Thoracic aorta (tissue), 2 donors: Measurements from ENCODE around the gene PTPRN2. TPM values are rescaled to one million over a fixed set of nuclear protein-coding genes. Genes with fewer than 3 reads are reported as not detected.

Source experiments
- ATAC-seq: fragments of 150-250 bp; one replicate; pipeline ENCODE4 v1.8.0; 2017; ENCODE audit warnings: low read depth; ENCODE audit not compliant: insufficient number of reproducible peaks, low FRiP score
- DNase-seq: peaks from one replicate; pipeline ENCODE4 v3.0.0-alpha.2; 2020; ENCODE audit warnings: low spot score
- H3K27ac ChIP-seq, 2 donors: fragments of 200-600 bp; sonication (generic); 1 replicate in 1 of 2; 2 replicates in 1 of 2; pipeline ENCODE4 v1.5.1; 2016; ENCODE audit warnings: mild to moderate bottlenecking in 2 of 2, moderate library complexity in 2 of 2
- H3K27me3 ChIP-seq: fragments of 200-600 bp; sonication (generic); replicated peaks from 2 replicates; pipeline ENCODE4 v1.6.0; 2016; ENCODE audit warnings: mild to moderate bottlenecking; ENCODE audit not compliant: insufficient read depth
- H3K36me3 ChIP-seq: fragments of 200-600 bp; sonication (generic); one replicate; pipeline ENCODE4 v1.5.1; 2016
- H3K4me1 ChIP-seq, 2 donors: fragments of 200-600 bp; sonication (generic); 1 replicate in 1 of 2; 2 replicates in 1 of 2; pipeline versions ENCODE4 v1.5.1 to v1.6.0; 2016; ENCODE audit warnings: low read depth in 2 of 2, mild to moderate bottlenecking in 1 of 2; ENCODE audit not compliant: control insufficient read depth in 1 of 2
- H3K4me3 ChIP-seq: fragments of 200-600 bp; sonication (generic); 2 replicates; pipeline ENCODE4 v1.5.1; 2016; ENCODE audit warnings: mild to moderate bottlenecking
- H3K9me3 ChIP-seq: fragments of 200-600 bp; sonication (generic); 2 replicates; pipeline ENCODE4 v1.5.1; 2016
- CTCF ChIP-seq: fragments of 200-600 bp; sonication (generic); IDR thresholded peaks from one replicate; pipeline ENCODE4 v1.5.1; 2019; ENCODE audit warnings: antibody characterized with exemption
- total RNA-seq, 2 donors: library from RNA; depleted of rRNA; stranded (reverse); fragments of >200 nt; gene quantifications; one replicate each; pipeline versions ENCODE4 v1.1.0 to v1.2.3, GENCODE V29; 2016

Gene PTPRN2
- total RNA-seq, 2 donors from 2014 or later = 2.2 to 3.1 TPM

- Histone ChIP-seq H3K4me1 (no peaks in the 10 kb centered on the region), H3K36me3 (no peaks in the 10 kb centered on the region), H3K9me3 (no peaks in the 10 kb centered on the region), H3K27ac (no peak overlapping the region), H3K27me3 (no peaks in the 10 kb centered on the region), H3K4me3 (no peak overlapping the region)
- no peak for ATAC-seq
- no peak for TF ChIP-seq CTCF
- DNase-seq = no peak
These were observed 743.5 kb downstream of the PTPRN2 start for GRCh38 chr7:157844141-157844540.

DNA sequence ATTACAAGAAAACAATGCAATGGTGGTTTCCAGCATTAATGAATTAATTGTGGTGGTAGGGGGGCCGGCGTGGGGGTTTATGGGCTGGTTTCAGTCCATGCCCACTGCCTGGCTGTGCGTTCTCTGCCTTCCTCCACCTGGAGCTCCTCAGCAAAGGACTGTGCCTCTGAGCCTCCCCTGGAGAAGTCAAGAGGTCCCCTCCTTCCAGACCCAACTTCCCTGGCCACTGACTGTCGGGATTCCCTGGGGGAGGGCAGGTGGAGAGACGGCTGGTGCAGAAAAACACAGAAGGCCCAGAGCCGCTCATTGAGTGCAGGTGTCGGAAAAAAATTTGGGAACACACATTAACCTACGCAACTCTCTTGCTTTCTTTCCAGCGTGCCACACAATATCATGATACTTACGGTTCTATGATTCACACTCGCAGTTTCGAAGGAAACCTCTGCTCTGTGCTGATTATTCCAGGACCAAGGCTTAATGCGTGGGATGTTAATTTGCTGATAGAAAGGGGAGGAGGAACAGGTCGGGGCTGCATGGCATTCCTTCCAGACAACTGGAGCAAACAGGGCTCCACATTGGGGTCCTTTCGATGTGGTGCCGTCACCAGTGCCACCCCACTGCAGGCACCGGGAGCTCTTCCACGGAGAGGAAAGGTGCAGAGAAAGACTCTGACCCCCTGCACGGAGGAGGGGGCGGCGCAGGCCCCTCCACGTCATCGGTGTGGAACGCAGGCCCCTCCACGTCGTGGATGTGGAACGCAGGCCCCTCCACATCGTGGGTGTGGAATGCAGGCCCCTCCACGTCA is 744.1 kb downstream of the PTPRN2 start:
- no peaks in the 10 kb centered on the region for H3K9me3 ChIP-seq
- H3K27ac ChIP-seq = no peak overlapping the region
- TF ChIP-seq CTCF = no peak
- H3K4me1 ChIP-seq = no peaks in the 10 kb centered on the region
- H3K4me3 ChIP-seq = no peak overlapping the region
- no peaks in the 10 kb centered on the region for H3K27me3 ChIP-seq
- ATAC-seq (no peak), DNase-seq (no peak)
- H3K36me3 ChIP-seq = no peaks in the 10 kb centered on the region

DNA sequence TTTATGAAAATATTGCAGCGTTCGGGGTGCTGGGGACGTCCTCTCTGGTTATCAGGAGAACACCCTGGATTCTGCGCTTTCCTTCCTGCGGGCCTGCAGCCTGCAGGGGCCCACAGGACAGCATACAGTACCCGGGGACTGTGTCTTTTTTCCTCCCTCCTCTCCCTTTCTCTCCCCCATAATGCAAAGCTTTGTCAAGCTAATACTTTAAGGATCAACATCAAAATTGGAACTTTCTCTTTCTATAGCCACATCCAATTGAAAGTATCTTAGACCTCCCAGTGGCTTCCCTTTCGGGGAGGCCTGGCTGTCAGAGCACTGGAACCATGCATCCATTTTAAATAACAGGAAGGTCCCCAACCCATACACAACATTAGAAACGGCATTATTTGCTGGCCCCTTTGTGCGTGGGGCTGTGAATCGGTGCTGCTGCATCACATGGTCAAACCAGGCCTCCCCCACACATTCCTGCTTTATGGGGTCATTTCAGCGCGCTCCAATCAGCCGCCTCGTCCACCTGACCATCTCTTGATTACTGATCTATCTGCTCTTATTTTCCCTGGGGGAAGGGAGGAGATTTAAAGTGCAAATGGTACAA is 745.8 kb downstream of the PTPRN2 start:
- ATAC-seq (no peak), DNase-seq (no peak)
- no peak for TF ChIP-seq CTCF
- Histone ChIP-seq H3K4me1 (no peaks in the 10 kb centered on the region), H3K27ac (no peak overlapping the region), H3K36me3 (no peaks in the 10 kb centered on the region), H3K27me3 (no peaks in the 10 kb centered on the region), H3K9me3 (no peaks in the 10 kb centered on the region), H3K4me3 (no peak overlapping the region)

GRCh38 chr7:157840914-157841772 is 746.5 kb downstream of the PTPRN2 start:
- TF ChIP-seq CTCF = no peak
- Histone ChIP-seq H3K4me3 (no peak overlapping the region), H3K9me3 (no peaks in the 10 kb centered on the region), H3K27me3 (no peaks in the 10 kb centered on the region), H3K4me1 (no peaks in the 10 kb centered on the region), H3K27ac (no peak overlapping the region), H3K36me3 (no peaks in the 10 kb centered on the region)
- no peak for ATAC-seq
- no peak for DNase-seq
